Sigmoid colon (tissue), 4 donors: ENCODE results near the gene CCSAP.

Experiments used
- EP300 ChIP-seq, 4 donors: sonication (generic); formaldehyde crosslinking; IDR thresholded peaks; one replicate each; pipeline ENCODE4 v1.6.1; 2017; ENCODE audit warnings: antibody characterized with exemption in 4 of 4
- POLR2A ChIP-seq, 2 donors: fragments of 450-650 bp; IDR thresholded peaks; one replicate each; pipeline ENCODE4 v1.6.1; 2016; ENCODE audit warnings: antibody characterized with exemption in 2 of 2, mild to moderate bottlenecking in 2 of 2, moderate library complexity in 2 of 2
- POLR2AphosphoS5 ChIP-seq, 4 donors: sonication (generic); formaldehyde crosslinking; IDR thresholded peaks; one replicate each; pipeline ENCODE4 v1.6.1; 2017; ENCODE audit warnings: antibody characterized with exemption in 4 of 4
- TF ChIP-seq, protein P1 (sequence below), 4 experiments: fragments of 450-650 bp in 3 of 4; fragments of 200-600 bp in 1 of 4; IDR thresholded peaks; one replicate each; pipeline ENCODE4 v1.5.1; 2016 to 2019; ENCODE audit warnings: antibody characterized with exemption in 4 of 4, mild to moderate bottlenecking in 3 of 4, moderate library complexity in 2 of 4

DNA sequence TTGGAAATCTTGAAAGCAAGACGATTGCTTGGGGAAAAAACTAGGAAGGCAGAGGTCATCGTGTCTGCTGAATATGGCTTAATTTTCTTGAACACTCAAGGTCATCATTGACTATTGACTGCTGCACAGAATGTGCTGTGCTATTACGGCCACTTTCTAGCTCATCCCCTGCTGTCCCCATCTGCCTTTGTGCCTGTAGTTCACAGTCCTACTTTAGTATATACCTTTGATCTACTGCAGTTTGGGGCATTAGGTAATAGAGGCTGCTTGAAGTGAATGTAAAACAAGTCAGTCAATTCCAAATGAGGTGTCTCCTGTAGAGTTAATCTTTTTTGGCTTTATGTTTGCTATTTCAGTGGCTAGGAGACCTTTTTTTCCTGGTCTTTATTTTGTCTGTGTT, 63.6 kb downstream of the CCSAP start:
- TF ChIP-seq POLR2A (IDR thresholded peaks at IDR 0.05) (no peak), POLR2AphosphoS5 (IDR thresholded peaks at IDR 0.05) (no peak), EP300 (IDR thresholded peaks at IDR 0.05) (no peak)
- TF ChIP-seq, protein P1, sequence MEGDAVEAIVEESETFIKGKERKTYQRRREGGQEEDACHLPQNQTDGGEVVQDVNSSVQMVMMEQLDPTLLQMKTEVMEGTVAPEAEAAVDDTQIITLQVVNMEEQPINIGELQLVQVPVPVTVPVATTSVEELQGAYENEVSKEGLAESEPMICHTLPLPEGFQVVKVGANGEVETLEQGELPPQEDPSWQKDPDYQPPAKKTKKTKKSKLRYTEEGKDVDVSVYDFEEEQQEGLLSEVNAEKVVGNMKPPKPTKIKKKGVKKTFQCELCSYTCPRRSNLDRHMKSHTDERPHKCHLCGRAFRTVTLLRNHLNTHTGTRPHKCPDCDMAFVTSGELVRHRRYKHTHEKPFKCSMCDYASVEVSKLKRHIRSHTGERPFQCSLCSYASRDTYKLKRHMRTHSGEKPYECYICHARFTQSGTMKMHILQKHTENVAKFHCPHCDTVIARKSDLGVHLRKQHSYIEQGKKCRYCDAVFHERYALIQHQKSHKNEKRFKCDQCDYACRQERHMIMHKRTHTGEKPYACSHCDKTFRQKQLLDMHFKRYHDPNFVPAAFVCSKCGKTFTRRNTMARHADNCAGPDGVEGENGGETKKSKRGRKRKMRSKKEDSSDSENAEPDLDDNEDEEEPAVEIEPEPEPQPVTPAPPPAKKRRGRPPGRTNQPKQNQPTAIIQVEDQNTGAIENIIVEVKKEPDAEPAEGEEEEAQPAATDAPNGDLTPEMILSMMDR (IDR thresholded peaks at IDR 0.05) = no peak
